GM19099 (cell line): ENCODE measurements around the gene ADAMTSL1.

Source experiments
- POLR2A ChIP-seq: IDR thresholded peaks from 3 replicates; pipeline ENCODE4 v1.6.1; 2011; ENCODE audit warnings: low read depth; ENCODE audit not compliant: insufficient read length; ENCODE audit errors: extremely low read depth

Gene ADAMTSL1

GRCh38 chr9:18678821-18679590, 205.1 kb downstream of the ADAMTSL1 start:
- no peak for TF ChIP-seq POLR2A

- TF ChIP-seq POLR2A = no peak
Measured at GRCh38 chr9:18682907-18683306, 209.0 kb downstream of the ADAMTSL1 start.

GRCh38 chr9:18683312-18683711, 209.4 kb downstream of the ADAMTSL1 start:
- TF ChIP-seq POLR2A = no peak

GRCh38 chr9:18683851-18684250, 209.9 kb downstream of the ADAMTSL1 start:
- TF ChIP-seq POLR2A = no peak

- TF ChIP-seq POLR2A = no peak
Measured at GRCh38 chr9:18684593-18685317, 210.8 kb downstream of the ADAMTSL1 start.

GRCh38 chr9:18688581-18689565, 214.9 kb downstream of the ADAMTSL1 start:
- no peak for TF ChIP-seq POLR2A

- no peak for TF ChIP-seq POLR2A
Measured at GRCh38 chr9:18689921-18690320, 216.0 kb downstream of the ADAMTSL1 start.

GRCh38 chr9:18692268-18692667, 218.3 kb downstream of the ADAMTSL1 start:
- no peak for TF ChIP-seq POLR2A

- TF ChIP-seq POLR2A = no peak
Measured at GRCh38 chr9:18692962-18693361, 219.0 kb downstream of the ADAMTSL1 start.

- TF ChIP-seq POLR2A = no peak
Measured at GRCh38 chr9:18694959-18695668, 221.2 kb downstream of the ADAMTSL1 start.

- no peak for TF ChIP-seq POLR2A
Measured at GRCh38 chr9:18698992-18699391, 225.0 kb downstream of the ADAMTSL1 start.

GRCh38 chr9:18699764-18700163, 225.8 kb downstream of the ADAMTSL1 start:
- no peak for TF ChIP-seq POLR2A

- no peak for TF ChIP-seq POLR2A
Measured at GRCh38 chr9:18700714-18701113, 226.8 kb downstream of the ADAMTSL1 start.

- no peak for TF ChIP-seq POLR2A
Measured at GRCh38 chr9:18703151-18703900, 229.4 kb downstream of the ADAMTSL1 start.

- no peak for TF ChIP-seq POLR2A
Measured at GRCh38 chr9:18703901-18704379, 230.0 kb downstream of the ADAMTSL1 start.
